ENCODE data around the gene GON4L.
A peak's percentile ranks its signal among the peaks of the same experiment; 100 is the strongest.

GON4L gene

DNA sequence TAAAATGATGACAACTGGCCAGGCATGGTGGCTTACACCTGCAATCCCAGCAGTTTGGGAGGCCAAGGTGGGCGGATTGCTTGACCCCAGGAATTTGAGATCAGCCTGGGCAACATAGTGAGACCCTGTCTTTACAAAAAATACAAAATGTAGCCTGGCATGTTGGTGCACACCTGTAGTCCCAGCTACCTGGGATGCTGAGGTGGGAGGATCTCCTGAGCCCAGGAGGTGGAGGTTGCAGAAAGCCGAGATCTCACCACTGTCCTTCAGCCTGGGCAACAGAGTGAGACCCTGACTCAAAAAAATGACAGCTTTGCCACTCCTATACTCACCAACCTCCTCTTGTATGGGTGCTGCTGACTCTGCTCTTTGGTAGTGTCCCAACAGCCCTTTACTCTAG, 20.9 kb upstream of the GON4L start:
- H3K36me3 ChIP-seq (ENCODE audit: control insufficient read depth in 2 of 2, insufficient read depth in 1 of 2, low read length in 2 of 2) = peaks cover 0 to 11% of the 10 kb centered on the region in 2 experiments; a peak in 1 of 3 replicates
- H3K9me3 ChIP-seq (ENCODE audit: control insufficient read depth, insufficient read depth, low read depth, low read length) = no peaks in the 10 kb centered on the region
- no peak overlapping the region for H3K4me3 ChIP-seq (ENCODE audit: low read depth, low read length)
- TF ChIP-seq ZNF792 (tag by site-specific recombination; IDR thresholded peaks at IDR 0.05) (no peak), ZNF121 (tag by site-specific recombination; IDR thresholded peaks at IDR 0.05) (peak; percentile 91)
- H3K27ac ChIP-seq (ENCODE audit: extremely low read depth, low read depth, low read length) = no peak overlapping the region
- ChIA-PET POLR2A (interaction anchor here (1.1 kb wide), 1 partner anchor 21 kb away, joined by 3 read pairs; the partner anchor contains the start of gene GON4L), CTCF (interaction anchor here (0.6 to 0.7 kb wide), 3 partner anchors 17 to 782 kb away, joined by 3 read pairs; no protein-coding TSS in a partner anchor)
- 0 out of 2 replicates have a peak, but pooled peaks cover 2% of the 10 kb centered on the region for H3K4me1 ChIP-seq (ENCODE audit: control insufficient read depth, insufficient read depth, low read length)

DNA sequence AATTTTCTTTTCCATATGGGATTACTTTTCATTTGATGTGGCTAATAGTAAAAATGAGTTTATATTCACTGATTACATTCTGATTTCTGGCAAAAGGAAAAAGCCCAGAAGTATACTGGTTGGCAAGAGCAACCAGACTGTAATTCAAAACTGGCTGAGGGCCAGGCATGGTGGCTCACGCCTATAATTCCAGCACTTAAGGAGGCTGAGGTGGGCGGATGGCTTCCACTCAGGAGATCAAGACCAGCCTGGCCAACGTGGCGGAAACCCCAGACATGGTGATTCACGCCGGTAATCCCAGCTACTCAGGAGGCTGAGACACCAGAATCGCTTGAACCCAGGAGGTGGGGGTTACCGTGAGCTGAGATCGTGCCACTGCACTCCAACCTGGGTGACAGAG, 16.8 kb upstream of the GON4L start:
- Histone ChIP-seq H3K4me3 (ENCODE audit: low read depth, low read length) (no peak overlapping the region), H3K4me1 (ENCODE audit: control insufficient read depth, insufficient read depth, low read length) (peaks cover 4% of the 10 kb centered on the region; the same call in 1 of the 2 replicates), H3K27ac (ENCODE audit: extremely low read depth, low read depth, low read length) (no peak overlapping the region), H3K9me3 (ENCODE audit: control insufficient read depth, insufficient read depth, low read depth, low read length) (no peaks in the 10 kb centered on the region), H3K36me3 (ENCODE audit: control insufficient read depth in 2 of 2, insufficient read depth in 1 of 2, low read length in 2 of 2) (no peaks in the 10 kb centered on the region)
- ChIA-PET CTCF (interaction anchor here (0.6 to 1.4 kb wide), 3 partner anchors 9 to 53 kb away, joined by 4 to 6 read pairs (median 4); partner anchors contain the start of gene GON4L), POLR2A (no interaction called here)
- TF ChIP-seq GFI1B (tag by site-specific recombination; IDR thresholded peaks at IDR 0.05) (no peak), ZBTB1 (tag by site-specific recombination; IDR thresholded peaks at IDR 0.05) (no peak), SP2 (tag by site-specific recombination; IDR thresholded peaks at IDR 0.05) (0 out of 2 replicates have a peak, but pooled peaks have one; percentile 16), BCL11A (tag by site-specific recombination; IDR thresholded peaks at IDR 0.05; ENCODE audit: low read depth) (no peak), ZNF558 (tag by site-specific recombination; IDR thresholded peaks at IDR 0.05) (no peak), GLI2 (tag by site-specific recombination; IDR thresholded peaks at IDR 0.05; ENCODE audit: borderline replicate concordance, low read depth) (no peak), ZNF544 (tag by site-specific recombination; IDR thresholded peaks at IDR 0.05) (no peak), ZNF354C (tag by site-specific recombination; IDR thresholded peaks at IDR 0.05; ENCODE audit: borderline replicate concordance, low read depth) (no peak), ZBTB20 (tag by site-specific recombination; IDR thresholded peaks at IDR 0.05) (0 out of 2 replicates have a peak, but pooled peaks have one; percentile 17), ZNF776 (tag by site-specific recombination; IDR thresholded peaks at IDR 0.05; ENCODE audit: borderline replicate concordance) (no peak), ZNF23 (tag by site-specific recombination; IDR thresholded peaks at IDR 0.05; ENCODE audit: borderline replicate concordance) (no peak), ZNF530 (tag by site-specific recombination; IDR thresholded peaks at IDR 0.05; ENCODE audit: low read depth) (no peak), ZNF274 (IDR thresholded peaks at IDR 0.05; ENCODE audit: low read length) (no peak), ZNF274 (tag by site-specific recombination; IDR thresholded peaks at IDR 0.05; ENCODE audit: borderline replicate concordance) (no peak), KLF16 (tag by site-specific recombination; IDR thresholded peaks at IDR 0.05) (peak; percentile 62; the same call in 1 of the 2 replicates), ZFP3 (tag by site-specific recombination; IDR thresholded peaks at IDR 0.05; ENCODE audit: low read depth) (no peak), ZNF560 (tag by site-specific recombination; IDR thresholded peaks at IDR 0.05; ENCODE audit: borderline replicate concordance) (no peak), ZBTB17 (tag by site-specific recombination; IDR thresholded peaks at IDR 0.05) (peak; percentile 65), GLIS1 (tag by site-specific recombination; IDR thresholded peaks at IDR 0.05) (peak; percentile 16; the same call in 1 of the 2 replicates), ZNF610 (tag by site-specific recombination; IDR thresholded peaks at IDR 0.05; ENCODE audit: borderline replicate concordance) (no peak)
- TF ChIP-seq, protein P1, sequence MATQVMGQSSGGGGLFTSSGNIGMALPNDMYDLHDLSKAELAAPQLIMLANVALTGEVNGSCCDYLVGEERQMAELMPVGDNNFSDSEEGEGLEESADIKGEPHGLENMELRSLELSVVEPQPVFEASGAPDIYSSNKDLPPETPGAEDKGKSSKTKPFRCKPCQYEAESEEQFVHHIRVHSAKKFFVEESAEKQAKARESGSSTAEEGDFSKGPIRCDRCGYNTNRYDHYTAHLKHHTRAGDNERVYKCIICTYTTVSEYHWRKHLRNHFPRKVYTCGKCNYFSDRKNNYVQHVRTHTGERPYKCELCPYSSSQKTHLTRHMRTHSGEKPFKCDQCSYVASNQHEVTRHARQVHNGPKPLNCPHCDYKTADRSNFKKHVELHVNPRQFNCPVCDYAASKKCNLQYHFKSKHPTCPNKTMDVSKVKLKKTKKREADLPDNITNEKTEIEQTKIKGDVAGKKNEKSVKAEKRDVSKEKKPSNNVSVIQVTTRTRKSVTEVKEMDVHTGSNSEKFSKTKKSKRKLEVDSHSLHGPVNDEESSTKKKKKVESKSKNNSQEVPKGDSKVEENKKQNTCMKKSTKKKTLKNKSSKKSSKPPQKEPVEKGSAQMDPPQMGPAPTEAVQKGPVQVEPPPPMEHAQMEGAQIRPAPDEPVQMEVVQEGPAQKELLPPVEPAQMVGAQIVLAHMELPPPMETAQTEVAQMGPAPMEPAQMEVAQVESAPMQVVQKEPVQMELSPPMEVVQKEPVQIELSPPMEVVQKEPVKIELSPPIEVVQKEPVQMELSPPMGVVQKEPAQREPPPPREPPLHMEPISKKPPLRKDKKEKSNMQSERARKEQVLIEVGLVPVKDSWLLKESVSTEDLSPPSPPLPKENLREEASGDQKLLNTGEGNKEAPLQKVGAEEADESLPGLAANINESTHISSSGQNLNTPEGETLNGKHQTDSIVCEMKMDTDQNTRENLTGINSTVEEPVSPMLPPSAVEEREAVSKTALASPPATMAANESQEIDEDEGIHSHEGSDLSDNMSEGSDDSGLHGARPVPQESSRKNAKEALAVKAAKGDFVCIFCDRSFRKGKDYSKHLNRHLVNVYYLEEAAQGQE (tag by site-specific recombination; IDR thresholded peaks at IDR 0.05) = no peak
- TF ChIP-seq, protein P2, sequence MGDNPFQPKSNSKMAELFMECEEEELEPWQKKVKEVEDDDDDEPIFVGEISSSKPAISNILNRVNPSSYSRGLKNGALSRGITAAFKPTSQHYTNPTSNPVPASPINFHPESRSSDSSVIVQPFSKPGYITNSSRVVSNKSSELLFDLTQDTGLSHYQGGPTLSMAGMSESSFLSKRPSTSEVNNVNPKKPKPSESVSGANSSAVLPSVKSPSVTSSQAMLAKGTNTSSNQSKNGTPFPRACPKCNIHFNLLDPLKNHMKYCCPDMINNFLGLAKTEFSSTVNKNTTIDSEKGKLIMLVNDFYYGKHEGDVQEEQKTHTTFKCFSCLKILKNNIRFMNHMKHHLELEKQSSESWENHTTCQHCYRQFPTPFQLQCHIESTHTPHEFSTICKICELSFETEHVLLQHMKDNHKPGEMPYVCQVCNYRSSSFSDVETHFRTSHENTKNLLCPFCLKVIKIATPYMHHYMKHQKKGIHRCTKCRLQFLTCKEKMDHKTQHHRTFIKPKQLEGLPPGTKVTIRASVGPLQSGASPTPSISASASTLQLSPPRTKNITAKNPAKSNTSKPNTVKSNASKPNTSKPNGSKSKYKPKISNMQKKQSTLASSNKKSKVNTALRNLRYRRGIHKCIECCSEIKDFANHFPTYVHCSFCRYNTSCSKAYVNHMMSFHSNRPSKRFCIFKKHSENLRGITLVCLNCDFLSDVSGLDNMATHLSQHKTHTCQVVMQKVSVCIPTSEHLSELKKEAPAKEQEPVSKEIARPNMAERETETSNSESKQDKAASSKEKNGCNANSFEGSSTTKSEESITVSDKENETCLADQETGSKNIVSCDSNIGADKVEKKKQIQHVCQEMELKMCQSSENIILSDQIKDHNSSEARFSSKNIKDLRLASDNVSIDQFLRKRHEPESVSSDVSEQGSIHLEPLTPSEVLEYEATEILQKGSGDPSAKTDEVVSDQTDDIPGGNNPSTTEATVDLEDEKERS (tag by site-specific recombination; IDR thresholded peaks at IDR 0.05) = no peak
- TF ChIP-seq, protein P3, sequence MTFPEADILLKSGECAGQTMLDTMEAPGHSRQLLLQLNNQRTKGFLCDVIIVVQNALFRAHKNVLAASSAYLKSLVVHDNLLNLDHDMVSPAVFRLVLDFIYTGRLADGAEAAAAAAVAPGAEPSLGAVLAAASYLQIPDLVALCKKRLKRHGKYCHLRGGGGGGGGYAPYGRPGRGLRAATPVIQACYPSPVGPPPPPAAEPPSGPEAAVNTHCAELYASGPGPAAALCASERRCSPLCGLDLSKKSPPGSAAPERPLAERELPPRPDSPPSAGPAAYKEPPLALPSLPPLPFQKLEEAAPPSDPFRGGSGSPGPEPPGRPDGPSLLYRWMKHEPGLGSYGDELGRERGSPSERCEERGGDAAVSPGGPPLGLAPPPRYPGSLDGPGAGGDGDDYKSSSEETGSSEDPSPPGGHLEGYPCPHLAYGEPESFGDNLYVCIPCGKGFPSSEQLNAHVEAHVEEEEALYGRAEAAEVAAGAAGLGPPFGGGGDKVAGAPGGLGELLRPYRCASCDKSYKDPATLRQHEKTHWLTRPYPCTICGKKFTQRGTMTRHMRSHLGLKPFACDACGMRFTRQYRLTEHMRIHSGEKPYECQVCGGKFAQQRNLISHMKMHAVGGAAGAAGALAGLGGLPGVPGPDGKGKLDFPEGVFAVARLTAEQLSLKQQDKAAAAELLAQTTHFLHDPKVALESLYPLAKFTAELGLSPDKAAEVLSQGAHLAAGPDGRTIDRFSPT (tag by site-specific recombination; IDR thresholded peaks at IDR 0.05) = no peak
- TF ChIP-seq, protein P4, sequence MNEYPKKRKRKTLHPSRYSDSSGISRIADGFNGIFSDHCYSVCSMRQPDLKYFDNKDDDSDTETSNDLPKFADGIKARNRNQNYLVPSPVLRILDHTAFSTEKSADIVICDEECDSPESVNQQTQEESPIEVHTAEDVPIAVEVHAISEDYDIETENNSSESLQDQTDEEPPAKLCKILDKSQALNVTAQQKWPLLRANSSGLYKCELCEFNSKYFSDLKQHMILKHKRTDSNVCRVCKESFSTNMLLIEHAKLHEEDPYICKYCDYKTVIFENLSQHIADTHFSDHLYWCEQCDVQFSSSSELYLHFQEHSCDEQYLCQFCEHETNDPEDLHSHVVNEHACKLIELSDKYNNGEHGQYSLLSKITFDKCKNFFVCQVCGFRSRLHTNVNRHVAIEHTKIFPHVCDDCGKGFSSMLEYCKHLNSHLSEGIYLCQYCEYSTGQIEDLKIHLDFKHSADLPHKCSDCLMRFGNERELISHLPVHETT (tag by site-specific recombination; IDR thresholded peaks at IDR 0.05) = no peak

All from HEK293 (cell line).